Caco-2 (cell line): ENCODE measurements around the gene GPR162. TPM values are rescaled to one million over a fixed set of nuclear protein-coding genes. Genes with fewer than 3 reads are reported as not detected.

Source experiments
- BruUV-seq: library from RNA; stranded (reverse); fragments of 400-500 nt; replicated peaks from 2 replicates; lab custom pipeline; 2021; lab: Mats Ljungman, UMichigan
- CTCF ChIA-PET: fragments of 300-600 bp; sonication (Branson Sonifier 250); formaldehyde crosslinking; loops from one replicate; lab custom pipeline; 2022; ENCODE audit warnings: antibody characterized with exemption; lab: Charles Lee
- POLR2A ChIA-PET: fragments of 300-600 bp; sonication (Branson Sonifier 250); formaldehyde crosslinking; loops from one replicate; lab custom pipeline; 2022; ENCODE audit warnings: antibody characterized with exemption; lab: Charles Lee
- DNase-seq, 2 experiments: peaks; one replicate each; pipeline versions ENCODE4 v3.0.0 to v3.0.0-alpha.2; 2020 to 2022
- H3K27me3 ChIP-seq: replicated peaks from 2 replicates; pipeline ENCODE4 v1.6.0; 2011; ENCODE audit warnings: low read length; ENCODE audit not compliant: control insufficient read depth, insufficient read depth
- H3K36me3 ChIP-seq: 2 replicates; pipeline ENCODE4 v1.5.1; 2011; ENCODE audit warnings: low read length; ENCODE audit not compliant: control insufficient read depth, insufficient read depth
- H3K4me1 ChIP-seq: fragments of 250-450 bp; sonication (Bioruptor Pico); 2 replicates; pipeline ENCODE4 v1.5.1; 2020; ENCODE audit warnings: mild to moderate bottlenecking
- H3K4me3 ChIP-seq: 2 replicates; pipeline ENCODE4 v1.5.1; 2011; ENCODE audit warnings: low read depth, mild to moderate bottlenecking, control low read depth, low read length
- H3K9me3 ChIP-seq: fragments of 250-450 bp; sonication (Bioruptor Pico); 2 replicates; pipeline ENCODE4 v1.5.1; 2020; ENCODE audit warnings: mild to moderate bottlenecking, moderate library complexity
- H3K27ac Mint-ChIP-seq: one replicate; pipeline ENCODE4 v1.8.0; 2022; ENCODE audit warnings: mixed read lengths; ENCODE audit not compliant: unreplicated experiment
- H3K27me3 Mint-ChIP-seq: one replicate; pipeline ENCODE4 v1.8.0; 2022; ENCODE audit warnings: mixed read lengths; ENCODE audit not compliant: insufficient read depth, unreplicated experiment
- H3K36me3 Mint-ChIP-seq: one replicate; pipeline ENCODE4 v1.8.0; 2022; ENCODE audit warnings: mild to moderate bottlenecking, mixed read lengths; ENCODE audit not compliant: insufficient read depth, unreplicated experiment
- H3K4me1 Mint-ChIP-seq: one replicate; pipeline ENCODE4 v1.8.0; 2022; ENCODE audit warnings: low read depth, mixed read lengths; ENCODE audit not compliant: unreplicated experiment
- H3K4me3 Mint-ChIP-seq: one replicate; pipeline ENCODE4 v1.8.0; 2022; ENCODE audit warnings: mild to moderate bottlenecking, moderate library complexity, mixed read lengths; ENCODE audit not compliant: unreplicated experiment
- H3K9me3 Mint-ChIP-seq: one replicate; pipeline ENCODE4 v1.8.0; 2022; ENCODE audit warnings: mixed read lengths; ENCODE audit not compliant: unreplicated experiment
- intact Hi-C: fragments of 100-400 bp; cut with micrococcal nuclease; formaldehyde crosslinking; loops from one replicate; pipeline ENCODE4 v1.10.0; 2022; ENCODE audit not compliant: unreplicated experiment
- total RNA-seq: library from RNA; stranded (reverse); gene quantifications from 2 replicates; pipeline ENCODE4 v1.2.3, GENCODE V29; 2022
- TF ChIP-seq, protein P1 (sequence below), 2 experiments: fragments of 200-600 bp in 1 of 2; IDR thresholded peaks; 1 replicate in 1 of 2; 2 replicates in 1 of 2; pipeline versions ENCODE4 v1.5.1 to v1.8.0; 2011 to 2022; ENCODE audit warnings: antibody characterized with exemption in 1 of 2, control low read depth in 1 of 2, inconsistent platforms in 1 of 2, low read depth in 1 of 2, low read length in 1 of 2, mild to moderate bottlenecking in 1 of 2, moderate library complexity in 1 of 2; ENCODE audit not compliant: insufficient read depth in 1 of 2, severe bottlenecking in 1 of 2, unreplicated experiment in 1 of 2

The GPR162 gene
- total RNA-seq, 1 experiment from 2014 or later: 1.2 TPM

DNA sequence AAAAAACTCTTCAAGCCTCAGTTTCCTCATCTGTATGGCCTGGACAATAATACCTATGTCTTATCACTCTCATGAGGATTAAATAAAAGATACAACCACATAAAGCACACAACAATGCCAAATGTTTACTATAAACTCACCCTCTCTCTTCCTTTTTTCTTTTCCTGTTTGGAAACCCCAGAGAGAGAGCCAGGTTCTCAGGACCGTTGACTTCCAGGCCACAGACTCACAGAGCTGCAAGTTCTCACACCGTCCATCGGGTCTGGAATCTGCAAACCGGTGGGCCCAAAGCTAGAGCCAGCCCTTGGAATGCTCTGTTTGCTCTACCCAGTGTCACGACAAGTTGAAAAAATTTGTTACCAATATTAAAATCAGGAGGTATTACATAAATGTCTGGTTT, 36.9 kb upstream of the GPR162 start:
- CTCF ChIA-PET: interaction anchor here (1.0 kb wide), 1 partner anchor 324 kb away, joined by 3 read pairs; the partner anchor contains the start of gene C1RL
- H3K9me3 Mint-ChIP-seq: no peaks in the 10 kb centered on the region
- Histone ChIP-seq H3K4me3 (no peak overlapping the region), H3K36me3 (no peaks in the 10 kb centered on the region), H3K4me1 (peaks cover 3% of the 10 kb centered on the region; the same call in 1 of the 2 replicates), H3K9me3 (no peaks in the 10 kb centered on the region), H3K27me3 (no peaks in the 10 kb centered on the region)
- POLR2A ChIA-PET: no interaction called here
- no peak for DNase-seq
- intact Hi-C loops: no loop called here
- BruUV-seq: no TSS peak
- H3K4me3 Mint-ChIP-seq: no peak overlapping the region
- H3K4me1 Mint-ChIP-seq: peaks cover under 1% of the 10 kb centered on the region
- TF ChIP-seq, protein P1, sequence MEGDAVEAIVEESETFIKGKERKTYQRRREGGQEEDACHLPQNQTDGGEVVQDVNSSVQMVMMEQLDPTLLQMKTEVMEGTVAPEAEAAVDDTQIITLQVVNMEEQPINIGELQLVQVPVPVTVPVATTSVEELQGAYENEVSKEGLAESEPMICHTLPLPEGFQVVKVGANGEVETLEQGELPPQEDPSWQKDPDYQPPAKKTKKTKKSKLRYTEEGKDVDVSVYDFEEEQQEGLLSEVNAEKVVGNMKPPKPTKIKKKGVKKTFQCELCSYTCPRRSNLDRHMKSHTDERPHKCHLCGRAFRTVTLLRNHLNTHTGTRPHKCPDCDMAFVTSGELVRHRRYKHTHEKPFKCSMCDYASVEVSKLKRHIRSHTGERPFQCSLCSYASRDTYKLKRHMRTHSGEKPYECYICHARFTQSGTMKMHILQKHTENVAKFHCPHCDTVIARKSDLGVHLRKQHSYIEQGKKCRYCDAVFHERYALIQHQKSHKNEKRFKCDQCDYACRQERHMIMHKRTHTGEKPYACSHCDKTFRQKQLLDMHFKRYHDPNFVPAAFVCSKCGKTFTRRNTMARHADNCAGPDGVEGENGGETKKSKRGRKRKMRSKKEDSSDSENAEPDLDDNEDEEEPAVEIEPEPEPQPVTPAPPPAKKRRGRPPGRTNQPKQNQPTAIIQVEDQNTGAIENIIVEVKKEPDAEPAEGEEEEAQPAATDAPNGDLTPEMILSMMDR (IDR thresholded peaks at IDR 0.05; ENCODE audit: insufficient read depth in 1 of 2, low read depth in 1 of 2, low read length in 1 of 2, severe bottlenecking in 1 of 2, unreplicated experiment in 1 of 2): no peak
- H3K36me3 Mint-ChIP-seq: no peaks in the 10 kb centered on the region
- no peak overlapping the region for H3K27ac Mint-ChIP-seq
- no peaks in the 10 kb centered on the region for H3K27me3 Mint-ChIP-seq

DNA sequence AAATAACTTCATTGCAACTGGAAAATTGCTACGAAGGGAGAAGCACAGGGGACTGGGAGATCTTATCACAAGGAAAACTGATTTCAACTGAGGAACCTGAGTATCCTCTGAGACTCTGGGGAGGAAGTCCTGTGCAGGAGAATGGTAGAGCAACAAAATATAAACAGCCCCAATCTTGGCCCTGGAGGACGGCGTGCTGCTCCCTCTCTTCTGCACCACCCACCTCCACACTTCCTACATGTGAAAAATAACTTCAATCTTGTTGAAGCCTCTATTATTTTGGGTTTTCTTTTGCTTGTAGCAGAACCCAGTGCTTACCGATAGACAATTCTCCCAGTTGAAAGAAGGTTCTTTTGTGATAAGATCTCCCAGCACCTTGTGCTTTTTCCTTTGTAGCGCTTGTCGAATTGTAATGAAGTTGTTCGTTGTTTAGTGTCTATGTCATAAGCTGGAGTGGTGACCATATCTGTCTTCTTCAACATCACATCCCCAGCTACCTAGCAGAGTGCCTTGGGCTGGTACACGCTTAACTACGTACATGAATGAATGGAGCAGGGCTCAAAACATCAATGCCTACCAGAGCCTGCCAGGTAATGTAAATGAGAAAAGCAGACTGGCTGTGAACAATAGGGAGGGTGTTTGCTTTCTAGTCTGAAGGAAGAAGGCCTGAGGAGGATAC, 35.1 kb upstream of the GPR162 start:
- ChIA-PET POLR2A (no interaction called here), CTCF (no interaction called here)
- no peak for DNase-seq
- Histone ChIP-seq H3K27me3 (no peaks in the 10 kb centered on the region), H3K36me3 (no peaks in the 10 kb centered on the region), H3K9me3 (no peaks in the 10 kb centered on the region), H3K4me1 (no peaks in the 10 kb centered on the region), H3K4me3 (no peak overlapping the region)
- Mint-ChIP-seq H3K36me3 (no peaks in the 10 kb centered on the region), H3K4me3 (no peak overlapping the region), H3K9me3 (no peaks in the 10 kb centered on the region), H3K4me1 (no peaks in the 10 kb centered on the region), H3K27ac (no peak overlapping the region), H3K27me3 (no peaks in the 10 kb centered on the region)
- intact Hi-C loops: no loop called here
- TF ChIP-seq, protein P1 (IDR thresholded peaks at IDR 0.05; ENCODE audit: insufficient read depth in 1 of 2, low read depth in 1 of 2, low read length in 1 of 2, severe bottlenecking in 1 of 2, unreplicated experiment in 1 of 2): no peak
- BruUV-seq: no TSS peak

DNA sequence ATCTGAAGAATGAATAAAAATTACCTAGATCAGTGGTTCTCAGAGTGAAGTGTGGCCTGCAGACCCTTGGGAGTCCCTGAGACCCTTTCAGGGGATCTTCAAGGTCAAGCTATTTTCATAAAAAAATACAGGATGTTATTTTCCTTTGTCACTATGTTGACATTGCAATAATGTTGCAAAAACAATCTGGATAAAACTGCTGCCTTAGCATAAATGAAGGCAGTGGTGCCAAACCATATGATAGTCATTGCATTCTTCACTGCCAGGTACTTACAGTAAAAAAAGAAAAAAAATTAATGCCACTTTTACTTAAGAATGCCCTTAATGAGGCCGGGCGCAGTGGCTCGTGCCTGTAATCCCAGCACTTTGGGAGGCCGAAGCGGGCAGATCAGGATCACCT, 34.3 kb upstream of the GPR162 start:
- BruUV-seq: no TSS peak
- DNase-seq: no peak
- Histone ChIP-seq H3K4me3 (no peak overlapping the region), H3K9me3 (no peaks in the 10 kb centered on the region), H3K4me1 (no peaks in the 10 kb centered on the region), H3K27me3 (no peaks in the 10 kb centered on the region), H3K36me3 (no peaks in the 10 kb centered on the region)
- H3K27me3 Mint-ChIP-seq: no peaks in the 10 kb centered on the region
- ChIA-PET CTCF (no interaction called here), POLR2A (no interaction called here)
- no peak overlapping the region for H3K4me3 Mint-ChIP-seq
- H3K36me3 Mint-ChIP-seq: no peaks in the 10 kb centered on the region
- intact Hi-C loops: no loop called here
- no peak overlapping the region for H3K27ac Mint-ChIP-seq
- H3K9me3 Mint-ChIP-seq: no peaks in the 10 kb centered on the region
- TF ChIP-seq, protein P1 (IDR thresholded peaks at IDR 0.05; ENCODE audit: insufficient read depth in 1 of 2, low read depth in 1 of 2, low read length in 1 of 2, severe bottlenecking in 1 of 2, unreplicated experiment in 1 of 2): no peak
- H3K4me1 Mint-ChIP-seq: no peaks in the 10 kb centered on the region
